ENCODE data around the gene NHP2. TPM values are rescaled to one million over a fixed set of nuclear protein-coding genes. Genes with fewer than 3 reads are reported as not detected.

NHP2 gene
- total RNA-seq, 4 donors from 2014 or later = 28.1 to 116 (median 96.7) TPM

DNA sequence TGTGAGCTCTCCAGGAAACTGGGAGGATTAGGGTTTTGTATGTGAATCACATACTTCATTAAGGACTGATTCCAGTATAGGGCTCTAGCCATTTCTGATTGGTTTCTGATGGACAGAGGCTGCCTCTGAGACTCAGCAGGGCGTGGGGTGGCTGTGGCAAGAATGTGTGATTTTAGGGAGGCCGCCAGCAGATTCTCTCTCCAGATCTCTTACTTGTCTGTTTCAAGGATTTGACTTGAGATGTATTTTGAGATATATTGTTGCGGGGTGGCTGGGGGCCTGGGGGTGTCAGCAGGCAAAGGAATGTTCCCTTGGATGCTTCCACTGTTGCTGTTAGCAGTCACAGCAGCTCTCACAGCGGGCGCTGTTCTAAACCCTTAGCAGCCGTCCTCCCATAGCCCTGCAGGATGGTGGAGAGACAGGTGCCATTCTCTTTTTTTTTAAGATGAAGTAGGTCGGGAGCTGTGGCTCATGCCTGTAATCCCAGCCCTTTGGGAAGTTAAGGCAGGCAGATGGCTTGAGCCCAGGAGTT lies 42.7 kb upstream of the NHP2 start:
- Histone ChIP-seq H3K4me3 (no peak overlapping the region), H3K9me3 (no peaks in the 10 kb centered on the region), H3K27ac (no peak overlapping the region), H3K27me3 (peaks cover 12% of the 10 kb centered on the region), H3K4me1 (no peaks in the 10 kb centered on the region), H3K36me3 (no peaks in the 10 kb centered on the region)
- DNase-seq = no peak
- intact Hi-C loops (cut with DNase I; ENCODE audit: low total_unique reads) (no loop called here), in situ Hi-C loops (cut with MboI; ENCODE audit: low pct_ligation_motif_present in 1 of 4, low pct_unique_long_range_greater_than_20kb in 1 of 4, low sequenced_read_pairs in 3 of 4) (no loop called here)
- 67 to 83% methylated on average over 1 to 7 of the region's 7 CpGs for WGBS, 2 donors (ENCODE audit: low coverage in 1 of 2)
- TF ChIP-seq, protein P1, sequence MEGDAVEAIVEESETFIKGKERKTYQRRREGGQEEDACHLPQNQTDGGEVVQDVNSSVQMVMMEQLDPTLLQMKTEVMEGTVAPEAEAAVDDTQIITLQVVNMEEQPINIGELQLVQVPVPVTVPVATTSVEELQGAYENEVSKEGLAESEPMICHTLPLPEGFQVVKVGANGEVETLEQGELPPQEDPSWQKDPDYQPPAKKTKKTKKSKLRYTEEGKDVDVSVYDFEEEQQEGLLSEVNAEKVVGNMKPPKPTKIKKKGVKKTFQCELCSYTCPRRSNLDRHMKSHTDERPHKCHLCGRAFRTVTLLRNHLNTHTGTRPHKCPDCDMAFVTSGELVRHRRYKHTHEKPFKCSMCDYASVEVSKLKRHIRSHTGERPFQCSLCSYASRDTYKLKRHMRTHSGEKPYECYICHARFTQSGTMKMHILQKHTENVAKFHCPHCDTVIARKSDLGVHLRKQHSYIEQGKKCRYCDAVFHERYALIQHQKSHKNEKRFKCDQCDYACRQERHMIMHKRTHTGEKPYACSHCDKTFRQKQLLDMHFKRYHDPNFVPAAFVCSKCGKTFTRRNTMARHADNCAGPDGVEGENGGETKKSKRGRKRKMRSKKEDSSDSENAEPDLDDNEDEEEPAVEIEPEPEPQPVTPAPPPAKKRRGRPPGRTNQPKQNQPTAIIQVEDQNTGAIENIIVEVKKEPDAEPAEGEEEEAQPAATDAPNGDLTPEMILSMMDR (IDR thresholded peaks at IDR 0.05) = no peak
- TF ChIP-seq POLR2A (IDR thresholded peaks at IDR 0.05) (no peak), POLR2AphosphoS5 (IDR thresholded peaks at IDR 0.05) (no peak)

DNA sequence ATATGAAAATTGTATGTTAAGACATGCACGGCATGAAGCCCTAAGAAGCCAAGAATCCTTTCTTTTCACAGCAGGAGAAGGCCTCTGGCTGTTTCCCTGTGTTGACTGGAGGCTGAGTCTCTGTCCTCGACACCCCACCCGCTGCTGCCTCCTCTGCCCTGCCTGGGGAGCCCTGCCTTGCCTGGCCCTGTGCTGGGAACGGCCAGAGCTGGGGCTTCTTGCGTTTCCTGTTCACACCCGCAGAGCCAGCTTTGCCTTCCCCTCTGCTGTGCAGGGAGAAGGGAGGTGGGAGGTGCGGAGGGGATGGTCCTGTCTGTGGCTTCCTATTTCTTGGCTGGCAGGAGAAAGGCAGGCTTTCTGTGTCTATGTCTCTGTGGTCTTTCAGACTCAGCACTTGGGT lies 40.3 kb upstream of the NHP2 start:
- in situ Hi-C loops (cut with MboI; ENCODE audit: low pct_ligation_motif_present in 1 of 4, low pct_unique_long_range_greater_than_20kb in 1 of 4, low sequenced_read_pairs in 3 of 4) = no loop called here
- intact Hi-C loops (cut with DNase I; ENCODE audit: low total_unique reads) = no loop called here
- Histone ChIP-seq H3K27me3 (peaks cover 12% of the 10 kb centered on the region), H3K9me3 (no peaks in the 10 kb centered on the region), H3K4me3 (no peak overlapping the region), H3K27ac (no peak overlapping the region), H3K4me1 (no peaks in the 10 kb centered on the region), H3K36me3 (no peaks in the 10 kb centered on the region)
- no peak for DNase-seq
- TF ChIP-seq, protein P1 (IDR thresholded peaks at IDR 0.05) = no peak
- no peak for TF ChIP-seq POLR2A (IDR thresholded peaks at IDR 0.05)
- TF ChIP-seq POLR2AphosphoS5 (IDR thresholded peaks at IDR 0.05) = no peak
- no peak for TF ChIP-seq EP300 (IDR thresholded peaks at IDR 0.05; ENCODE audit: low read depth)
- 54 to 67% methylated on average over 1 to 7 of the region's 7 CpGs for WGBS, 2 donors (ENCODE audit: low coverage in 1 of 2)

DNA sequence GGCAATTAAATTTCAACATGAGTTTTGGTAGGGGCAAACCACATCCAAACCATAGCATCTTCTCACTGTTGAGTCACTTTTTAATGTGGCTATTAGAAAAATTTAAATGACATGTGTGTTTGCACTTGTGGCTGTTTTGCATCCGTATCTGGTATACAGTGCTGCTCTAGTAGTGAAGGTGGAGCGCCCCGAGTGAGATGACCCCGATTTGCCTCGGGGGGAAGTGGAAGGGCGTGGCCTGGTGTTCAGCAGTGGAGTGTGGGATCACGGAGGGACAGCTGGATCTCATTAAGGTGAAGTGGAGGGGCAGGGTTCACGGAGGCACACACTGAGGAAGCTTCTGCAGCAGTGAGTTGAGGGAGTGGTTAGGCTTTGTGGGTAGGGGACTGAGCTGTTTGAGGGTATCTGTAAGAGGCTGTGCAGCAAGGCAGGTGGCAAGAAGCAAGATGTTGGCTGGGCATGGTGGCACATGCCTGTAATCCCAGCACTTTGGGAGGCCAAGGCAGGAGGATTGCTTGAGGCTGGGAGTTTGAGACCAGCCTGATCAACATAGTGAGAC lies 39.6 kb upstream of the NHP2 start:
- Histone ChIP-seq H3K27me3 (peaks cover 12% of the 10 kb centered on the region), H3K9me3 (no peaks in the 10 kb centered on the region), H3K27ac (no peak overlapping the region), H3K36me3 (no peaks in the 10 kb centered on the region), H3K4me1 (no peaks in the 10 kb centered on the region), H3K4me3 (no peak overlapping the region)
- no peak for DNase-seq
- in situ Hi-C loops (cut with MboI; ENCODE audit: low pct_ligation_motif_present in 1 of 4, low pct_unique_long_range_greater_than_20kb in 1 of 4, low sequenced_read_pairs in 3 of 4) (no loop called here), intact Hi-C loops (cut with DNase I; ENCODE audit: low total_unique reads) (no loop called here)
- 48 to 66% methylated on average over 8 of the region's 8 CpGs for WGBS, 2 donors (ENCODE audit: low coverage in 1 of 2)
- TF ChIP-seq POLR2AphosphoS5 (IDR thresholded peaks at IDR 0.05) = no peak
- TF ChIP-seq, protein P1 (IDR thresholded peaks at IDR 0.05) = no peak
- TF ChIP-seq EP300 (IDR thresholded peaks at IDR 0.05; ENCODE audit: low read depth) = no peak
- TF ChIP-seq POLR2A (IDR thresholded peaks at IDR 0.05) = no peak

DNA sequence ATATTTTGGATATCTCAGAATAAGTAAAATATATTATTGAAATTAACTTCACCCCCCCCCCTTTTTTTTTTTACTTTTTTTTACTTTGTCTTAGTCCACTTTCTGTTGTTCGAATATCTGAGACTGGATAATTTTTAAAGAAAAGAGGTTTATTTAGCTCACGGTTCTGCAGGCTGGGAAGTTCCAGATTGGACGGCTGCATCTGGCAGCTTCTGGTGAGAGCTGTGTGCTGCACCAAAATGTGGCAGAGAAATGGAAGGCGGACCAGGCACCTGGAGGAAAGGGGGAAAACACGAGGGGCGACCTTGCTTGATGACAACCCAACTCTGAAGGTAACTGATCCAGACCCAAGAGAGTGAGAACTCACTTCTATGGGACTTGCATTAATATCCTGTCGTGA lies 39.1 kb upstream of the NHP2 start:
- DNase-seq = no peak
- Histone ChIP-seq H3K27me3 (peaks cover 12% of the 10 kb centered on the region), H3K4me3 (no peak overlapping the region), H3K27ac (no peak overlapping the region), H3K4me1 (no peaks in the 10 kb centered on the region), H3K9me3 (no peaks in the 10 kb centered on the region), H3K36me3 (no peaks in the 10 kb centered on the region)
- in situ Hi-C loops (cut with MboI; ENCODE audit: low pct_ligation_motif_present in 1 of 4, low pct_unique_long_range_greater_than_20kb in 1 of 4, low sequenced_read_pairs in 3 of 4) = no loop called here
- WGBS, 2 donors (ENCODE audit: low coverage in 1 of 2) = 90% methylated on average over 7 of the region's 7 CpGs
- TF ChIP-seq EP300 (IDR thresholded peaks at IDR 0.05; ENCODE audit: low read depth) (no peak), POLR2A (IDR thresholded peaks at IDR 0.05) (no peak), POLR2AphosphoS5 (IDR thresholded peaks at IDR 0.05) (no peak)
- TF ChIP-seq, protein P1 (IDR thresholded peaks at IDR 0.05) = no peak
- intact Hi-C loops (cut with DNase I; ENCODE audit: low total_unique reads) = no loop called here
